ENCODE measurements around the gene CISTR.

- TF ChIP-seq CTCF (IDR thresholded peaks at IDR 0.05; ENCODE audit: low read depth, low read length) = no peak
- TF ChIP-seq MAX (IDR thresholded peaks at IDR 0.05; ENCODE audit: low read depth, low read length) = no peak
- no peak for TF ChIP-seq MYC (IDR thresholded peaks at IDR 0.05; ENCODE audit: low read depth, low read length)
- TF ChIP-seq POLR2A (IDR thresholded peaks at IDR 0.05; ENCODE audit: extremely low read depth, insufficient read length) = no peak
Measured at GRCh38 chr12:53754188-53754585, 2.4 kb upstream of the CISTR start.

Measured in NB4 (cell line).